DND-41 (cell line): ENCODE measurements around the gene SOAT2.
"Not testable (repeated sequence)": the region's sequence is repeated elsewhere in the genome, so short reads cannot be mapped to it uniquely, and the experiment has no call there.

ENCODE experiments used
- ATAC-seq: fragments of 200-7000 bp; cut with Tn5 transposase; 3 replicates; pipeline ENCODE4 v1.9.1; 2021; ENCODE audit warnings: low read depth; ENCODE audit not compliant: insufficient read depth
- DNase-seq: peaks from one replicate; pipeline ENCODE4 v3.0.0-alpha.2; 2020
- H2AFZ ChIP-seq: 2 replicates; pipeline ENCODE4 v1.6.0; 2012; ENCODE audit warnings: low read depth, low read length
- H3K27ac ChIP-seq: 2 replicates; pipeline ENCODE4 v1.5.1; 2012; ENCODE audit warnings: low read length, inconsistent platforms
- H3K27me3 ChIP-seq: fragments of 200-600 bp; sonication (generic); 2 replicates; pipeline ENCODE4 v1.6.0; 2012; ENCODE audit warnings: low read length, mild to moderate bottlenecking, inconsistent platforms; ENCODE audit not compliant: insufficient read depth, poor library complexity
- H3K36me3 ChIP-seq: 2 replicates; pipeline ENCODE4 v1.5.1; 2012; ENCODE audit warnings: low read length, inconsistent platforms; ENCODE audit not compliant: insufficient read depth
- H3K4me1 ChIP-seq: 2 replicates; pipeline ENCODE4 v1.5.1; 2012; ENCODE audit warnings: mild to moderate bottlenecking, low read length; ENCODE audit not compliant: insufficient read depth
- H3K4me2 ChIP-seq: 2 replicates; pipeline ENCODE4 v1.6.0; 2012; ENCODE audit warnings: mild to moderate bottlenecking, moderate library complexity, low read length, inconsistent platforms; ENCODE audit not compliant: insufficient read depth
- H3K4me3 ChIP-seq, 2 experiments: fragments of 200-600 bp in 1 of 2; shearing (Covaris generic) in 1 of 2; 2 replicates each; pipeline ENCODE4 v1.5.1; 2012 to 2016; ENCODE audit warnings: inconsistent platforms in 2 of 2, low read length in 2 of 2, mild to moderate bottlenecking in 2 of 2, low read depth in 1 of 2, moderate library complexity in 1 of 2
- H3K79me2 ChIP-seq: 2 replicates; pipeline ENCODE4 v1.6.0; 2012; ENCODE audit warnings: low read length, inconsistent platforms; ENCODE audit not compliant: insufficient read depth
- H3K9ac ChIP-seq: 2 replicates; pipeline ENCODE4 v1.6.0; 2012; ENCODE audit warnings: low read depth, mild to moderate bottlenecking, inconsistent platforms, low read length, moderate library complexity
- H3K9me3 ChIP-seq: 2 replicates; pipeline ENCODE4 v1.5.1; 2012; ENCODE audit warnings: low read length, moderate library complexity, mild to moderate bottlenecking, inconsistent platforms; ENCODE audit not compliant: insufficient read depth, severe bottlenecking
- H4K20me1 ChIP-seq: 2 replicates; pipeline ENCODE4 v1.6.0; 2012; ENCODE audit warnings: low read length; ENCODE audit not compliant: insufficient read depth
- CTCF ChIP-seq: IDR thresholded peaks from 2 replicates; pipeline ENCODE4 v1.5.1; 2012; ENCODE audit warnings: borderline replicate concordance, low read length, moderate library complexity, mild to moderate bottlenecking; ENCODE audit not compliant: poor library complexity, severe bottlenecking; ENCODE audit errors: extremely low read depth
- EZH2 ChIP-seq: IDR thresholded peaks from 3 replicates; pipeline ENCODE4 v1.6.1; 2012; ENCODE audit warnings: borderline replicate concordance, low read depth, mild to moderate bottlenecking, moderate library complexity, low read length, inconsistent platforms; ENCODE audit not compliant: severe bottlenecking

The SOAT2 gene

GRCh38 chr12:53112431-53112830, 9.1 kb downstream of the SOAT2 start:
- not testable (repeated sequence) for ATAC-seq, H3K4me2 ChIP-seq, H3K9me3 ChIP-seq, H3K79me2 ChIP-seq, H4K20me1 ChIP-seq, H3K36me3 ChIP-seq, H3K4me1 ChIP-seq, H3K9ac ChIP-seq, H3K4me3 ChIP-seq, DNase-seq, H2AFZ ChIP-seq, H3K27ac ChIP-seq, H3K27me3 ChIP-seq

- Histone ChIP-seq H3K27me3 (no peaks in the 10 kb centered on the region), H3K9me3 (no peaks in the 10 kb centered on the region), H2AFZ (no peak overlapping the region), H3K36me3 (no peaks in the 10 kb centered on the region), H3K27ac (no peak overlapping the region), H4K20me1 (no peaks in the 10 kb centered on the region), H3K4me1 (no peaks in the 10 kb centered on the region), H3K4me3 (no peak overlapping the region), H3K4me2 (no peak overlapping the region), H3K9ac (no peak overlapping the region), H3K79me2 (no peaks in the 10 kb centered on the region)
- ATAC-seq, result no peak
- no peak for TF ChIP-seq EZH2
- TF ChIP-seq CTCF, result no peak
- DNase-seq, result no peak
Observed at GRCh38 chr12:53113136-53113705, 9.9 kb downstream of the SOAT2 start.

- no peaks in the 10 kb centered on the region for H3K36me3 ChIP-seq
- H2AFZ ChIP-seq, result no peak overlapping the region
- no peak overlapping the region for H3K4me2 ChIP-seq
- no peaks in the 10 kb centered on the region for H4K20me1 ChIP-seq
- H3K4me3 ChIP-seq, result no peak overlapping the region
- H3K79me2 ChIP-seq, result no peaks in the 10 kb centered on the region
- ATAC-seq (no peak), DNase-seq (no peak)
- TF ChIP-seq CTCF, result no peak
- TF ChIP-seq EZH2, result no peak
- H3K9me3 ChIP-seq, result no peaks in the 10 kb centered on the region
- no peaks in the 10 kb centered on the region for H3K27me3 ChIP-seq
- H3K27ac ChIP-seq, result no peak overlapping the region
- H3K4me1 ChIP-seq, result no peaks in the 10 kb centered on the region
- no peak overlapping the region for H3K9ac ChIP-seq
Observed at GRCh38 chr12:53113951-53114350, 10.7 kb downstream of the SOAT2 start.

- H3K4me1 ChIP-seq, result no peaks in the 10 kb centered on the region
- H3K27ac ChIP-seq, result no peak overlapping the region
- no peak for DNase-seq
- H3K79me2 ChIP-seq, result no peaks in the 10 kb centered on the region
- H3K27me3 ChIP-seq, result no peaks in the 10 kb centered on the region
- no peaks in the 10 kb centered on the region for H3K36me3 ChIP-seq
- ATAC-seq, result no peak
- H3K4me2 ChIP-seq, result no peak overlapping the region
- no peak overlapping the region for H3K9ac ChIP-seq
- H2AFZ ChIP-seq, result no peak overlapping the region
- H3K4me3 ChIP-seq, result no peak overlapping the region
- no peaks in the 10 kb centered on the region for H3K9me3 ChIP-seq
- H4K20me1 ChIP-seq, result no peaks in the 10 kb centered on the region
- TF ChIP-seq EZH2, result no peak
- no peak for TF ChIP-seq CTCF
Observed at GRCh38 chr12:53115112-53115890, 12.0 kb downstream of the SOAT2 start.
